ENCODE measurements around the gene UBE2Q2. TPM values are rescaled to one million over a fixed set of nuclear protein-coding genes. Genes with fewer than 3 reads are reported as not detected.

UBE2Q2 gene
- total and polyA plus RNA-seq, 9 of the 15 experiments (the other 6 are each of a cell fraction or from before 2014, with no cell fraction given), result 6.2 to 24.0 (median 16.2) TPM

DNA sequence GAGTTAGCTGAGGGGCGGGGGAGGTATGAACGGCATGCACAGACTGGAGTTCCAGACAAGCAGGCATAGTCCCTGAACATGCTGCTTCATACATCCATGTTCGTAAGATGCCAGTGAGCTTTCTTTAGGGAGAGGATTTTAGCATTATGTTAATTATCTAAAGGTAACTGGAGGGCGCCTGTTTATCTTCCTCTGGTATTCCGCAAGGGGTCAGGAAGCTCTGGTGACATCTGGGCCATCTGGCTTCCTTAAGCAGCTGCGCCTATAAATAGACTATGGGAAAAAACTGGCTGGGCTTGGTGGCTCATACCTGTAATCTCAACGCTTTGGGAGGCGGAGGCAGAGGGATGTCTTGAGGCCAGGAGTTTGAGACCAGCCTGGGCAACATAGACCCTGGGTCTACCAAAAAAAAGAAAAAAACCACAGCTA lies 58.9 kb downstream of the UBE2Q2 start (continued):
- TF ChIP-seq FOXA1 (IDR thresholded peaks at IDR 0.05; ENCODE audit: borderline replicate concordance) (no peak), HDAC1 (IDR thresholded peaks at IDR 0.05) (0 out of 4 replicates have a peak, but pooled peaks of 1 of the 2 experiments have one; percentile 38), RAD21 (CRISPR knock-in tag; conservative IDR thresholded peaks at IDR 0.05 in 1 of 2, IDR thresholded peaks at IDR 0.05 in 1 of 2) (no peak), SAP30 (IDR thresholded peaks at IDR 0.05; ENCODE audit: borderline replicate concordance, insufficient read depth, low read depth, low read length, poor library complexity, severe bottlenecking) (no peak), SRSF7 (optimal IDR thresholded peaks at IDR 0.05; ENCODE audit: low read depth, low read length) (no peak), SRF (CRISPR knock-in tag; IDR thresholded peaks at IDR 0.05) (no peak), ATF7 (IDR thresholded peaks at IDR 0.05) (no peak; the same call in 1 of the 2 replicates), ZNF583 (CRISPR knock-in tag; IDR thresholded peaks at IDR 0.05) (no peak), ELF4 (CRISPR knock-in tag; IDR thresholded peaks at IDR 0.05) (peak; percentile 35; the same call in 1 of the 2 replicates), NCOA4 (IDR thresholded peaks at IDR 0.05; ENCODE audit: partially characterized antibody) (no peak), MTA1 (IDR thresholded peaks at IDR 0.05; ENCODE audit: borderline replicate concordance) (no peak)
- TF ChIP-seq, protein P1, sequence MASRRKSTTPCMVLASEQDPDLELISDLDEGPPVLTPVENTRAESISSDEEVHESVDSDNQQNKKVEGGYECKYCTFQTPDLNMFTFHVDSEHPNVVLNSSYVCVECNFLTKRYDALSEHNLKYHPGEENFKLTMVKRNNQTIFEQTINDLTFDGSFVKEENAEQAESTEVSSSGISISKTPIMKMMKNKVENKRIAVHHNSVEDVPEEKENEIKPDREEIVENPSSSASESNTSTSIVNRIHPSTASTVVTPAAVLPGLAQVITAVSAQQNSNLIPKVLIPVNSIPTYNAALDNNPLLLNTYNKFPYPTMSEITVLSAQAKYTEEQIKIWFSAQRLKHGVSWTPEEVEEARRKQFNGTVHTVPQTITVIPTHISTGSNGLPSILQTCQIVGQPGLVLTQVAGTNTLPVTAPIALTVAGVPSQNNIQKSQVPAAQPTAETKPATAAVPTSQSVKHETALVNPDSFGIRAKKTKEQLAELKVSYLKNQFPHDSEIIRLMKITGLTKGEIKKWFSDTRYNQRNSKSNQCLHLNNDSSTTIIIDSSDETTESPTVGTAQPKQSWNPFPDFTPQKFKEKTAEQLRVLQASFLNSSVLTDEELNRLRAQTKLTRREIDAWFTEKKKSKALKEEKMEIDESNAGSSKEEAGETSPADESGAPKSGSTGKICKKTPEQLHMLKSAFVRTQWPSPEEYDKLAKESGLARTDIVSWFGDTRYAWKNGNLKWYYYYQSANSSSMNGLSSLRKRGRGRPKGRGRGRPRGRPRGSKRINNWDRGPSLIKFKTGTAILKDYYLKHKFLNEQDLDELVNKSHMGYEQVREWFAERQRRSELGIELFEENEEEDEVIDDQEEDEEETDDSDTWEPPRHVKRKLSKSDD (conservative IDR thresholded peaks at IDR 0.05; ENCODE audit: low read length), result no peak
- TF ChIP-seq, protein P2, sequence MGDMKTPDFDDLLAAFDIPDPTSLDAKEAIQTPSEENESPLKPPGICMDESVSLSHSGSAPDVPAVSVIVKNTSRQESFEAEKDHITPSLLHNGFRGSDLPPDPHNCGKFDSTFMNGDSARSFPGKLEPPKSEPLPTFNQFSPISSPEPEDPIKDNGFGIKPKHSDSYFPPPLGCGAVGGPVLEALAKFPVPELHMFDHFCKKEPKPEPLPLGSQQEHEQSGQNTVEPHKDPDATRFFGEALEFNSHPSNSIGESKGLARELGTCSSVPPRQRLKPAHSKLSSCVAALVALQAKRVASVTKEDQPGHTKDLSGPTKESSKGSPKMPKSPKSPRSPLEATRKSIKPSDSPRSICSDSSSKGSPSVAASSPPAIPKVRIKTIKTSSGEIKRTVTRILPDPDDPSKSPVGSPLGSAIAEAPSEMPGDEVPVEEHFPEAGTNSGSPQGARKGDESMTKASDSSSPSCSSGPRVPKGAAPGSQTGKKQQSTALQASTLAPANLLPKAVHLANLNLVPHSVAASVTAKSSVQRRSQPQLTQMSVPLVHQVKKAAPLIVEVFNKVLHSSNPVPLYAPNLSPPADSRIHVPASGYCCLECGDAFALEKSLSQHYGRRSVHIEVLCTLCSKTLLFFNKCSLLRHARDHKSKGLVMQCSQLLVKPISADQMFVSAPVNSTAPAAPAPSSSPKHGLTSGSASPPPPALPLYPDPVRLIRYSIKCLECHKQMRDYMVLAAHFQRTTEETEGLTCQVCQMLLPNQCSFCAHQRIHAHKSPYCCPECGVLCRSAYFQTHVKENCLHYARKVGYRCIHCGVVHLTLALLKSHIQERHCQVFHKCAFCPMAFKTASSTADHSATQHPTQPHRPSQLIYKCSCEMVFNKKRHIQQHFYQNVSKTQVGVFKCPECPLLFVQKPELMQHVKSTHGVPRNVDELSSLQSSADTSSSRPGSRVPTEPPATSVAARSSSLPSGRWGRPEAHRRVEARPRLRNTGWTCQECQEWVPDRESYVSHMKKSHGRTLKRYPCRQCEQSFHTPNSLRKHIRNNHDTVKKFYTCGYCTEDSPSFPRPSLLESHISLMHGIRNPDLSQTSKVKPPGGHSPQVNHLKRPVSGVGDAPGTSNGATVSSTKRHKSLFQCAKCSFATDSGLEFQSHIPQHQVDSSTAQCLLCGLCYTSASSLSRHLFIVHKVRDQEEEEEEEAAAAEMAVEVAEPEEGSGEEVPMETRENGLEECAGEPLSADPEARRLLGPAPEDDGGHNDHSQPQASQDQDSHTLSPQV (IDR thresholded peaks at IDR 0.05), result no peak
- TF ChIP-seq, protein P3, sequence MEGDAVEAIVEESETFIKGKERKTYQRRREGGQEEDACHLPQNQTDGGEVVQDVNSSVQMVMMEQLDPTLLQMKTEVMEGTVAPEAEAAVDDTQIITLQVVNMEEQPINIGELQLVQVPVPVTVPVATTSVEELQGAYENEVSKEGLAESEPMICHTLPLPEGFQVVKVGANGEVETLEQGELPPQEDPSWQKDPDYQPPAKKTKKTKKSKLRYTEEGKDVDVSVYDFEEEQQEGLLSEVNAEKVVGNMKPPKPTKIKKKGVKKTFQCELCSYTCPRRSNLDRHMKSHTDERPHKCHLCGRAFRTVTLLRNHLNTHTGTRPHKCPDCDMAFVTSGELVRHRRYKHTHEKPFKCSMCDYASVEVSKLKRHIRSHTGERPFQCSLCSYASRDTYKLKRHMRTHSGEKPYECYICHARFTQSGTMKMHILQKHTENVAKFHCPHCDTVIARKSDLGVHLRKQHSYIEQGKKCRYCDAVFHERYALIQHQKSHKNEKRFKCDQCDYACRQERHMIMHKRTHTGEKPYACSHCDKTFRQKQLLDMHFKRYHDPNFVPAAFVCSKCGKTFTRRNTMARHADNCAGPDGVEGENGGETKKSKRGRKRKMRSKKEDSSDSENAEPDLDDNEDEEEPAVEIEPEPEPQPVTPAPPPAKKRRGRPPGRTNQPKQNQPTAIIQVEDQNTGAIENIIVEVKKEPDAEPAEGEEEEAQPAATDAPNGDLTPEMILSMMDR (IDR thresholded peaks at IDR 0.05 in 2 of 3, conservative IDR thresholded peaks at IDR 0.05 in 1 of 3; ENCODE audit: insufficient read depth in 2 of 3, low read depth in 1 of 3, low read length in 3 of 3), result peak in 1 of 3 experiments; percentile 19; a peak in 2 of 6 replicates
- TF ChIP-seq, protein P4, sequence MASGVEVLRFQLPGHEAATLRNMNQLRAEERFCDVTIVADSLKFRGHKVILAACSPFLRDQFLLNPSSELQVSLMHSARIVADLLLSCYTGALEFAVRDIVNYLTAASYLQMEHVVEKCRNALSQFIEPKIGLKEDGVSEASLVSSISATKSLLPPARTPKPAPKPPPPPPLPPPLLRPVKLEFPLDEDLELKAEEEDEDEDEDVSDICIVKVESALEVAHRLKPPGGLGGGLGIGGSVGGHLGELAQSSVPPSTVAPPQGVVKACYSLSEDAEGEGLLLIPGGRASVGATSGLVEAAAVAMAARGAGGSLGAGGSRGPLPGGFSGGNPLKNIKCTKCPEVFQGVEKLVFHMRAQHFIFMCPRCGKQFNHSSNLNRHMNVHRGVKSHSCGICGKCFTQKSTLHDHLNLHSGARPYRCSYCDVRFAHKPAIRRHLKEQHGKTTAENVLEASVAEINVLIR (CRISPR knock-in tag; IDR thresholded peaks at IDR 0.05), result no peak

Measured in K562 (cell line).